Lower lobe of right lung (tissue), 2 donors: ENCODE results near the gene DDIT3. TPM values are rescaled to one million over a fixed set of nuclear protein-coding genes. Genes with fewer than 3 reads are reported as not detected.
A peak's percentile ranks its signal among the peaks of the same experiment; 100 is the strongest.

Experiments used
- ATAC-seq, 2 donors: fragments of 200-7000 bp; cut with Tn5 transposase; one replicate each; pipeline ENCODE4 v1.9.1; 2020 to 2022; ENCODE audit warnings: mild to moderate bottlenecking in 2 of 2, moderate library complexity in 2 of 2
- DNase-seq: peaks from one replicate; pipeline ENCODE4 v3.0.0-alpha.2; 2020
- H3K27ac ChIP-seq: fragments of 200-600 bp; one replicate; pipeline ENCODE4 v1.8.0; 2022
- H3K27me3 ChIP-seq: fragments of 200-600 bp; one replicate; pipeline ENCODE4 v1.8.0; 2022; ENCODE audit warnings: low read depth
- H3K36me3 ChIP-seq: fragments of 200-600 bp; one replicate; pipeline ENCODE4 v1.8.0; 2022; ENCODE audit warnings: mild to moderate bottlenecking
- H3K4me1 ChIP-seq: fragments of 200-600 bp; one replicate; pipeline ENCODE4 v1.8.0; 2022
- H3K4me3 ChIP-seq: fragments of 200-600 bp; one replicate; pipeline ENCODE4 v1.8.0; 2022; ENCODE audit warnings: mild to moderate bottlenecking
- H3K9me3 ChIP-seq: fragments of 200-600 bp; one replicate; pipeline ENCODE4 v1.8.0; 2022
- CTCF ChIP-seq: fragments of 200-600 bp; IDR thresholded peaks from one replicate; pipeline ENCODE4 v1.8.0; 2022; ENCODE audit warnings: antibody characterized with exemption, mild to moderate bottlenecking
- intact Hi-C: fragments of 100-400 bp; cut with DNase I; formaldehyde crosslinking; loops from one replicate; pipeline ENCODE4 v1.11.0; 2022
- total RNA-seq: library from RNA; stranded (reverse); fragmentation: NEBNext Ultra II Directional; extraction: Animal tissue kit (Norgen Biotek cat#: 25700); gene quantifications from one replicate; pipeline ENCODE4 v1.2.1, GENCODE V29; 2021
- donor health status: DM: no; HTN: yes; CAD: no; lungs with severe emphysema.

Gene DDIT3
- total RNA-seq, 1 donor from 2014 or later = 26.1 TPM

DNA sequence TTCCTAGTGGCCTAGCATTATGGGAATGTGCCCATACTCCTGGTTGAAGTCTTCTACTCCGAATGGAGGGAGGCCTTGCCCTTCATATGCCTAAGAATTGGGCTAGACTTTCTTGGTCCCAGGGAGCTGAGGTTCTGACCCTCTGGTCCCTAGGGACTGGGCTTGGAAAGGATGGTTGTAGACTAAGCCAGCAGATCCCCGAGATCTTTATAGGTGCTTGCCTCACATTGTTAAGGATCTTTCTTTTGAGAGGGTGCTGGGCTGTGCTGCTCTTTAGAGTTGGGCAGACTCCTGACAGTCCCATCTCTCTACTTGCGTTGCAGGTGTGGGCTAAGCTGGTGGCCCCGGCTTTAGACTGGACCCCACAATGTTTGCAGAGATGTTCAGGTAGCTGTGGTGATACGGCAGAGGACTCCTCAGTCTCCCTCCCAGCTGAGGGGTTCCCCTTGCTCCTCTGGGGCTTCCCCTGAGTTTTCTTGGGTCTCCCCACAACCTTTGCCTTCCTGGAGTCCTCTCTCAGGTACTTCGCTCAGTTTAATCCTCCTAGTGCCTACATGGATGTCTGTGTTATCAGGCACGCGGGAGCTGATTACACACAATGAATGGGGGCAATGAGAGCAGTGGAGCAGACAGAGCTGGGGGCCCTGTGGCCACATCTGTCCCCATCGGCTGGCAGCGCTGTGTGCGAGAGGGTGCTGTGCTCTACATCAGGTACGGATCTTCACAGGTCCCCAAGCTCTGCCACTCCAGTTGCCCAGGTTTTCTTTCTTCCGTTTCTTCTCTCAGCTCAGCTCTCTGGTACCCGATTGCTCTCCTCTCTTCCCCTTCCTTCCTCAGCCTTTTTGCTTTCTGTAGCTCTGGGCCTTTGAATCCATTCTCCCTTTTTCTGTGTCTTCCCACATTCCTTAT is 3.6 kb upstream of the DDIT3 start:
- intact Hi-C loops = no loop called here
- no peak for TF ChIP-seq CTCF
- Histone ChIP-seq H3K4me1 (peaks cover 41% of the 10 kb centered on the region), H3K27ac (peak overlapping the region; percentile 97), H3K27me3 (no peaks in the 10 kb centered on the region), H3K36me3 (peaks cover 50% of the 10 kb centered on the region), H3K9me3 (no peaks in the 10 kb centered on the region), H3K4me3 (peak overlapping the region; percentile 90)
- DNase-seq = no peak
- ATAC-seq = no peak

DNA sequence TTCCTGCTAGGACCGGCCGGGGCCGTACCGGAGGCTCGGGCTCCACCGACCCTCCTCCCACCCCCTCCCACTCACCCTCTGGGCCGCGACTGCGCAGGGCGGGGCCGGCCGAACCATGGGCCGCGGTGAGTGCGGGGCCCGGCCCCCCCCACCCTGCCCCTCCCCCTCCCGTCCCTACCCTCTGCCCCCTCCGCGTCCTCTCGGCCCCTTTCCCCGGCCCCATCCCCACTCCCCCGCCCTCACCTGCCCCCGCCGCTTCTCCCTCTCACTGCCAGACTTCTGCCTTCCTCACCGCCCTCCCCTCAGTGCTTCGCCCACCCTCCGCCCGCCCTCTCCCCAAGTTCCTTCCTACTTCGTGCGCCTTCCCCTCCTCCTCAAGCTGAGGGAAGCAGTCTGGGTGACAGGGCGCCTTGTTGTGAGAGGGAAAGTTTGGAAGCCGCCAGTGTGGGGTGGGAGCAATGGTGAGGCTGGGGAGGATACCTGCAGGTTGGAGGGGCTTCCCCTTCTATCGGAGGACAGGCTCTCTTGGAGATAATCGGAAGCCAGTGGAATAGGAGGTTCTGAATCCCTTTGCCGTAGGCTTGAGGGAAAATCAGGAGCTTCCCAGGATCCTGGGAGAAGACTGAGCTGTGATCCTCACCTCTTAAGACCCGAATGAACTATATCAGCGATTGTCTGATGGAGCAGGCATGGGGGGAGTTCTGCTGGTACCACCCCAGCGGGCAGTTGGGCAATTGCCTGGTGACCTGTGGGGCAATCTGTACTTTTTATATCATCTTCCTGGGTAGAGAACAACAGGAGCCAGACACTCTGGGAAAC is 2.8 kb upstream of the DDIT3 start:
- ATAC-seq = peak; percentile 2 to 13
- no peak for TF ChIP-seq CTCF
- intact Hi-C loops = no loop called here

DNA sequence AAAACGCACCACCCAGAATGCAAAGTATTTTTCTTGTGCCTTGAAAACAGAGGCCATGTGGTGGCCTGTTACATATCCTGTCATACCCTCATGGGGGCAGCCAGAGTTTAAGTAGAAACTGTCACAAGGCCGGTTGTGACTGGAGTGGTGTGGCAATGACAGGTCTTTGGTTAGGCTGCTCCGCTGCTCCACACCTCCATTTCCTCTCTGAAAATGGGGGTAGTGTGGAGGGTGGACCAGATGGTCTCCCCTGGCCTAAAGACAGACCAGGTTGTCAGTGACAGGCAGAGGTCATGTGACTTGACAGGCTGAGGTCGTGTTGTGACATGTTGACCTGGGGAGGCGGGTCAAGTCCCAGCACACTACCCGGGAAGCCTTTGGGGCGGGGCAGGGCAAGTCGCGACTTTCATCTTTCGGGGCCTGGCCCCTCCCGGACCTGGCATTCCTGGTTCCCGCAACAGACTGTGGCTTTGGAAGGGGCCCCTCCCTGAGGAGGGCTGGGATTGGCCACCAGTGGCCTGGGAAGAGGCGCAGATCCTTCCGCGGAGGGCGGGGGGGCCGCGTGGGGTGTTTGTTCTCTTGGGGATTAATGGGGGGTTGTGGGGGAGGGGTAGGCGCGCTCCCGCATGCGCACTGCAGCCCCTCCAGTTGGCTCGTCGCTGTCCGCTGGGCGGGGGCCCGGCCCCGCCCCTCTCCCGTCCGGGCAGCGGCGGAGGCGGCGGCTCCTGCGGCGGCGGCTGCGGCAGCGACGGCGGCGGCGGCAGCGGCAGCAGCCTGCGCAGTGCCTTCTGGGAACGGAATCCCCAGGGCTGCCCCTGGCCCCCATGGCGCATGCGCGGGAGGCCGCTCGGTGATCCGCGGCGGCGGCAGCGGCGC is 1.9 kb upstream of the DDIT3 start, which contains the start of gene MBD6:
Gene MBD6 (plus strand): TSS at position 814 of the 876 bp plus-strand sequence. CDS start 1,480 bp downstream, outside the sequence.
- H3K36me3 ChIP-seq = peaks cover 42% of the 10 kb centered on the region
- H3K4me1 ChIP-seq = peaks cover 58% of the 10 kb centered on the region
- ATAC-seq = peak; percentile 65 to 72
- intact Hi-C loops = no loop called here
- peak; percentile 96 for DNase-seq
- peak within 1 kb of the TSS; percentile 97 for H3K27ac ChIP-seq
- H3K4me3 ChIP-seq = peak within 1 kb of the TSS; percentile 90
- H3K9me3 ChIP-seq = no peaks in the 10 kb centered on the region
- no peak for TF ChIP-seq CTCF
- H3K27me3 ChIP-seq = no peaks in the 10 kb centered on the region

More for the DNA sequence above, 2.8 kb upstream of the DDIT3 start:
- H3K4me3 ChIP-seq = peak overlapping the region; percentile 90
- H3K27ac ChIP-seq = peak overlapping the region; percentile 97
- no peaks in the 10 kb centered on the region for H3K9me3 ChIP-seq
- H3K27me3 ChIP-seq = no peaks in the 10 kb centered on the region
- H3K4me1 ChIP-seq = peaks cover 49% of the 10 kb centered on the region
- DNase-seq = peak; percentile 86
- H3K36me3 ChIP-seq = peaks cover 42% of the 10 kb centered on the region

- intact Hi-C loops = no loop called here
- no peaks in the 10 kb centered on the region for H3K9me3 ChIP-seq
- peak; percentile 63 for DNase-seq
- H3K27ac ChIP-seq = peak overlapping the region; percentile 97
- H3K4me1 ChIP-seq = peaks cover 62% of the 10 kb centered on the region
- H3K27me3 ChIP-seq = no peaks in the 10 kb centered on the region
- no peak for TF ChIP-seq CTCF
- H3K4me3 ChIP-seq = peak overlapping the region; percentile 90
- ATAC-seq = no peak
- H3K36me3 ChIP-seq = peaks cover 42% of the 10 kb centered on the region
Measured at GRCh38 chr12:57521525-57522010, 1.3 kb upstream of the DDIT3 start.

DNA sequence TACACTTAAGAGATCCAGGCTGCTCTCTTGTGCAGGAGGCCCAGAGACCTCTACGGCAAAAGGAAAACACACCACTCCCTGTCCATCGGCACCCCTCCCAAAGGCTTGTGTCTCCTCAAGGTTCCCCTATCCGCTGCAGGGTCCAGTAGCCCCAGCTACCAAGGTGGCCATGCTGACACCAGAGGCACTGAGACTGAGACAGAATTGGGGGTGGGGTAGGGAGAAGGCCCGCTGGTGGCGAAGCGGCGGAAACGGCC is 590 bp downstream of the DDIT3 start:
- Histone ChIP-seq H3K27ac (peak overlapping the region; percentile 97), H3K9me3 (no peaks in the 10 kb centered on the region), H3K27me3 (no peaks in the 10 kb centered on the region), H3K4me3 (peak overlapping the region; percentile 90), H3K4me1 (peaks cover 56% of the 10 kb centered on the region), H3K36me3 (peaks cover 42% of the 10 kb centered on the region)
- intact Hi-C loops = no loop called here
- no peak for ATAC-seq
- DNase-seq = no peak
- TF ChIP-seq CTCF = no peak
